Measurements from ENCODE around the gene GTF2IRD1.
"Not testable (repeated sequence)": the region's sequence is repeated elsewhere in the genome, so short reads cannot be mapped to it uniquely, and the experiment has no call there.

Gene GTF2IRD1

GRCh38 chr7:74489997-74490945, 36.6 kb downstream of the GTF2IRD1 start:
- no peak overlapping the region for H3K27ac ChIP-seq (ENCODE audit: low read depth, low read length, poor library complexity, severe bottlenecking)
- no peak overlapping the region for H3K4me2 ChIP-seq (ENCODE audit: low read length)
- H3K9ac ChIP-seq (ENCODE audit: low read length), result no peak overlapping the region
- H3K4me1 ChIP-seq (ENCODE audit: insufficient read depth, low read length, severe bottlenecking), result no peaks in the 10 kb centered on the region
- H3K4me3 ChIP-seq (ENCODE audit: low read depth, low read length, poor library complexity, severe bottlenecking), result no peak overlapping the region
- no peaks in the 10 kb centered on the region for H3K36me3 ChIP-seq (ENCODE audit: insufficient read depth, low read length)
- no peaks in the 10 kb centered on the region for H3F3A ChIP-seq (ENCODE audit: insufficient read depth, low read length)
- no peaks in the 10 kb centered on the region for H3K79me2 ChIP-seq (ENCODE audit: insufficient read depth, low read length)
- no peaks in the 10 kb centered on the region for H4K20me1 ChIP-seq (ENCODE audit: insufficient read depth, low read length)
- TF ChIP-seq CTCF (IDR thresholded peaks at IDR 0.05; ENCODE audit: low read length), result no peak
- no peak for TF ChIP-seq EZH2 (IDR thresholded peaks at IDR 0.05; ENCODE audit: borderline replicate concordance, low read length)
- no peak overlapping the region for H2AFZ ChIP-seq (ENCODE audit: low read length)
- no peaks in the 10 kb centered on the region for H3K9me3 ChIP-seq (ENCODE audit: low read length)
- no peaks in the 10 kb centered on the region for H3K9me2 ChIP-seq (ENCODE audit: low read depth, low read length)
- peaks cover 4% of the 10 kb centered on the region; the same call in 1 of the 2 replicates for H3K27me3 ChIP-seq (ENCODE audit: insufficient read depth, low read length)

GRCh38 chr7:74491490-74491889, 37.8 kb downstream of the GTF2IRD1 start:
- H3K4me3 ChIP-seq (ENCODE audit: low read depth, low read length, poor library complexity, severe bottlenecking); H3K79me2 ChIP-seq (ENCODE audit: insufficient read depth, low read length); H3K9ac ChIP-seq (ENCODE audit: low read length); H3K36me3 ChIP-seq (ENCODE audit: insufficient read depth, low read length); H3K4me2 ChIP-seq (ENCODE audit: low read length); H3K4me1 ChIP-seq (ENCODE audit: insufficient read depth, low read length, severe bottlenecking); H3K27ac ChIP-seq (ENCODE audit: low read depth, low read length, poor library complexity, severe bottlenecking); H3K9me2 ChIP-seq (ENCODE audit: low read depth, low read length); H3K27me3 ChIP-seq (ENCODE audit: insufficient read depth, low read length); H3K9me3 ChIP-seq (ENCODE audit: low read length); H2AFZ ChIP-seq (ENCODE audit: low read length); H4K20me1 ChIP-seq (ENCODE audit: insufficient read depth, low read length); H3F3A ChIP-seq (ENCODE audit: insufficient read depth, low read length): not testable (repeated sequence)

GRCh38 chr7:74493295-74493694, 39.6 kb downstream of the GTF2IRD1 start:
- Histone ChIP-seq H3K4me2 (ENCODE audit: low read length) (no peak overlapping the region), H4K20me1 (ENCODE audit: insufficient read depth, low read length) (no peaks in the 10 kb centered on the region), H3K4me3 (ENCODE audit: low read depth, low read length, poor library complexity, severe bottlenecking) (no peak overlapping the region), H3K4me1 (ENCODE audit: insufficient read depth, low read length, severe bottlenecking) (no peaks in the 10 kb centered on the region), H3F3A (ENCODE audit: insufficient read depth, low read length) (no peaks in the 10 kb centered on the region), H3K27ac (ENCODE audit: low read depth, low read length, poor library complexity, severe bottlenecking) (no peak overlapping the region), H3K9me3 (ENCODE audit: low read length) (no peaks in the 10 kb centered on the region), H3K36me3 (ENCODE audit: insufficient read depth, low read length) (no peaks in the 10 kb centered on the region), H2AFZ (ENCODE audit: low read length) (no peak overlapping the region), H3K79me2 (ENCODE audit: insufficient read depth, low read length) (no peaks in the 10 kb centered on the region), H3K9me2 (ENCODE audit: low read depth, low read length) (no peaks in the 10 kb centered on the region), H3K27me3 (ENCODE audit: insufficient read depth, low read length) (peaks cover 4% of the 10 kb centered on the region; the same call in 1 of the 2 replicates), H3K9ac (ENCODE audit: low read length) (no peak overlapping the region)
- TF ChIP-seq EZH2 (IDR thresholded peaks at IDR 0.05; ENCODE audit: borderline replicate concordance, low read length), result no peak
- TF ChIP-seq CTCF (IDR thresholded peaks at IDR 0.05; ENCODE audit: low read length), result no peak
